ENCODE data around the gene HNRNPA2B1. TPM values are rescaled to one million over a fixed set of nuclear protein-coding genes. Genes with fewer than 3 reads are reported as not detected.
"Not testable (repeated sequence)": the region's sequence is repeated elsewhere in the genome, so short reads cannot be mapped to it uniquely, and the experiment has no call there.

HNRNPA2B1 gene
- total and polyA plus RNA-seq, 4 donors: 165 to 1,155 (median 662) TPM

DNA sequence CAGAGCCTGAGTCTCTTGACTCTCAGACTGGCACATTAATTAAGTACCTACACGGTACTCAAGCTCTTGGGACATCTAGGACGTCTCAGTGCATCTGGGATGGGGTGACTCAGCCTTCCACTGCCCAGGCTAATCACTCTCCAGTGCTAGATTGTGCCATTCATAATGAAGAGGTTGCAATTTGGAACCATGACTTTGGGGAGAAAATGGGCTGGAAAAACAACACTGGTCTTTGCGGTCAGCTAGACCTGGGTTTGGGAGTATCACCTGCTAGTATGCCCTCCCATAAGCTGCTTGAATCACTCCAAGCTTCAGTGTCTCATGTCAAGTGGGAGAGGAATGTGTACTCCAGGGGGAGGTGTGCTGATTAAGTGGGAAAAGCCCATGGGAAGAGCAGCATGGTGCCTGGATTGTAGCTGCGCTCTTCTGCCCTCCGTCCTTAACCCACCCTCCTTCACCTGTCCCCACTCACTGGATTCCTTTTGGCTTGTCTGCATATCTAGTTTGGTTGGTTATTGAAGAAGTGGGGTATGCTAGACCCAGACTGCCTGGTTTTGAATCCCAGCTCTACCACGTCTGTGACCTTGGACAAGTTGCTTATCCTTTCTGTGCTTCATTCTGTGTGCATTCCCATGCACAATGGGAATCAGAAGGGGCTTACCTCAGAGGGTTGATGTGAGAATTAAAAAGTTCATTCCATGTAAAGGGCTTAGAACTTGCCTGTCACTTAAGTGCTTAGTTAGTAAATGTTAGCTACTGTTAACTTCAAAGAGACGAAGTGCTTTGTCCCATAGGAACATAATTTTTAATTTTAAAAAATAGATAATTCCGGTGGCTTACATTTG is 44.8 kb downstream of the HNRNPA2B1 start:
- Histone ChIP-seq H3K9me3 (ENCODE audit: control insufficient read depth, insufficient read depth, low read length) (no peaks in the 10 kb centered on the region), H3K36me3 (ENCODE audit: control insufficient read depth, insufficient read depth, low read length) (no peaks in the 10 kb centered on the region), H3K4me3 (ENCODE audit: low read depth, low read length) (no peak overlapping the region), H3K27ac (ENCODE audit: low read depth, low read length) (no peak overlapping the region), H3K27me3 (ENCODE audit: control insufficient read depth, insufficient read depth, low read length) (peaks cover 43% of the 10 kb centered on the region), H3K4me1 (ENCODE audit: control insufficient read depth, insufficient read depth, low read length) (peaks cover 19% of the 10 kb centered on the region)
- DNase-seq (ENCODE audit: low read depth in 4 of 6, low spot score in 6 of 6): no peak
- WGBS (ENCODE audit: insufficient coverage): 79% methylated on average over 2 of the region's 8 CpGs

DNA sequence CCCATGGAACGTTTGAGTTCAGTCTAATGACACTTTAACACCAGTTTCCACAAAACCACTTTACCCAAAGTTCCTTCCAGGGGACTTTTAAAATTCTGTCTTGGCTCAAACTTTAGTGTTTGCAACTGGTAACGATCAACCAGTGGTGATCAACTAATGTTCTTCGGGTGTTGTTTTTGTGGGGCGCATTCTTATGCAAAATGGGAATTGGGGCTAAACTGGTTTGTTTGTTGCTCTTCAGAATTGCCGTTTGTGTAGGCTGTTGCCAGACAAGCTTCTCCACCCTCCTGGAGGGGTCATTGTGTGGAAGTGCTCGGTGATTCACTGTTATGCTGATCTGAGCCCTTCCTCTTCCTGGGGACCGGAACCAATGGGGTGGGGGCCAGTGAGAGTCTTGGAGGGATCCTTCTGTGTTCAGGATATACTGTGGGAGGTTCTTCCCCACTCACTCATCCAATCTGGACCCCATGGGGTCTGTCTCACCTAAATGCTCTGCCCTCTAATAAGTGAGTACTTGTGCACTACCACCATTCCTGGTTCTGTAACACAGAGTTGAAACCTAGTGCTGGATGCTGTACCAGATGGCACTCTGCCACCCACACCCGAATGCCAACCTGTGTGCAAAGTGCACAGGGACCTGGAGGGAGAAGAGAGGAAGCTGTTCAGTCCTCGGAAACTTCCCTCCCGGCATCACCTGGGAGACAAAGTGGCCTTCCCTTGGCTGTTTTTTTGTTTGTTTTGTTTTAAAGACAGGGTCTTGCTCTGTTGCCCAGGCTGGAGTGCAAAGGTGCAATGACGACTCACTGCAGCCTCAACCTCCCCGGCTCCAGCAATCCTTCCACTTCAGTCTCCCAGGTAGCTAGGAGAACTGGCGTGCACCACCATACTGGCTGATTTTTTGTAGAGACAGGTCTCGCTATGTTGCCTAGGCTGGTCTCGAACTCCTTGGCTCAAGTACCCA is 46.4 kb downstream of the HNRNPA2B1 start:
- no peak for DNase-seq (ENCODE audit: low read depth in 4 of 6, low spot score in 6 of 6)
- no peaks in the 10 kb centered on the region for H3K36me3 ChIP-seq (ENCODE audit: control insufficient read depth, insufficient read depth, low read length)
- no peak overlapping the region for H3K27ac ChIP-seq (ENCODE audit: low read depth, low read length)
- no peaks in the 10 kb centered on the region for H3K9me3 ChIP-seq (ENCODE audit: control insufficient read depth, insufficient read depth, low read length)
- H3K4me1 ChIP-seq (ENCODE audit: control insufficient read depth, insufficient read depth, low read length): peaks cover 19% of the 10 kb centered on the region
- no peak overlapping the region for H3K4me3 ChIP-seq (ENCODE audit: low read depth, low read length)
- 82% methylated on average over 6 of the region's 15 CpGs for WGBS (ENCODE audit: insufficient coverage)
- H3K27me3 ChIP-seq (ENCODE audit: control insufficient read depth, insufficient read depth, low read length): peaks cover 45% of the 10 kb centered on the region

DNA sequence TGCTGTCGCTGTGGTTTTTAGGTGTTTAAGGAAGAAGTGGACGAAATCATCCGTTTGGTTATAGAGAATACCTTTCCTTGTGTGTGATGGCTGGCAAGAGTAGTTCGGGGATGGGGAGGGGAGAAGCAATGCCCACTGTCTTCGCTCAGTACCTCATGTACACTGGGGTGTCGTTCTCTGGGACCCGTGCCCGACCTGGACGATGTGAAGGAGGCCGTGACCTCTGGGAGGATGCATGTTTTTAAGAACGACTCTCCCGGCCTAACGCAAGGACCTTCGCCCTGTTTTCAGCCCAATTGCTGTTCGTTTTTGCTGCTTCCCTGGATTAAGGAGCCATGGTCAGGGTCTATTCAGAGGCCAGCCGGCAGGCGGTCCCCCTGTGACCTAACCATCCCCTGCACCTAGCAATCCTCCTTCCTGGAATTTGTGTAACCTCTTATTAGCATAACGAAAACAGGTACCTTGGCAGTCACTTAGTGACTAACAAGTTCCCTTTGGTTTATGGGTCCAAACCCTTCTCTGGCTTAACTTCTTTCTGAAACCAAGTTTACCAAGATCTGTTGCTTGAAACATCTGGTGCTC is 47.2 kb downstream of the HNRNPA2B1 start:
- H3K9me3 ChIP-seq (ENCODE audit: control insufficient read depth, insufficient read depth, low read length): no peaks in the 10 kb centered on the region
- H3K27me3 ChIP-seq (ENCODE audit: control insufficient read depth, insufficient read depth, low read length): peaks cover 44% of the 10 kb centered on the region
- peak overlapping the region; percentile 29 for H3K4me3 ChIP-seq (ENCODE audit: low read depth, low read length)
- no peak overlapping the region for H3K27ac ChIP-seq (ENCODE audit: low read depth, low read length)
- no peak for DNase-seq (ENCODE audit: low read depth in 4 of 6, low spot score in 6 of 6)
- peaks cover 19% of the 10 kb centered on the region for H3K4me1 ChIP-seq (ENCODE audit: control insufficient read depth, insufficient read depth, low read length)
- whole genome bisulfite sequencing (ENCODE audit: insufficient coverage): 17% methylated on average over 16 of the region's 18 CpGs
- no peaks in the 10 kb centered on the region for H3K36me3 ChIP-seq (ENCODE audit: control insufficient read depth, insufficient read depth, low read length)

DNA sequence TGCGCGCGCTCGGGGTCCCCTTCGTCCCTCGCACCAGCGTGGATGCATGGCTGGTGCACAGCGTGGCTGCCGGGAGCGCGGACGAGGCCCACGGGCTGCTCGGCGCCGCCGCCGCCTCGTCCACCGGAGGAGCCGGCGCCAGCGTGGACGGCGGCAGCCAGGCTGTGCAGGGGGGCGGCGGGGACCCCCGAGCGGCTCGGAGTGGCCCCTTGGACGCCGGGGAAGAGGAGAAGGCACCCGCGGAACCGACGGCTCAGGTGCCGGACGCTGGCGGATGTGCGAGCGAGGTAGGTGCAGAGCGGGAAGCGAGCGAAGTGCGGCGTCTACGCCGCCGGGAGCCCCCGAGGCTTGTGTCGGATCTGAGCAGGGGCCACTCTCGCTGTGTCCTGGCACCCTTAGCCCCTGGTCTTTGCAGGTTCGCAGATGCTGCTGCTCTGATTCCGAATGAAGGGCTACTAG is 47.7 kb downstream of the HNRNPA2B1 start:
- H3K36me3 ChIP-seq (ENCODE audit: control insufficient read depth, insufficient read depth, low read length); H3K9me3 ChIP-seq (ENCODE audit: control insufficient read depth, insufficient read depth, low read length); H3K27ac ChIP-seq (ENCODE audit: low read depth, low read length): not testable (repeated sequence)
- peak in 1 of 6 donors; percentile 55 for DNase-seq (ENCODE audit: low read depth in 4 of 6, low spot score in 6 of 6)
- peaks cover 19% of the 10 kb centered on the region for H3K4me1 ChIP-seq (ENCODE audit: control insufficient read depth, insufficient read depth, low read length)
- peak overlapping the region; percentile 29 for H3K4me3 ChIP-seq (ENCODE audit: low read depth, low read length)
- 2% methylated on average over 51 of the region's 54 CpGs for WGBS (ENCODE audit: insufficient coverage)
- peaks cover 42% of the 10 kb centered on the region for H3K27me3 ChIP-seq (ENCODE audit: control insufficient read depth, insufficient read depth, low read length)

DNA sequence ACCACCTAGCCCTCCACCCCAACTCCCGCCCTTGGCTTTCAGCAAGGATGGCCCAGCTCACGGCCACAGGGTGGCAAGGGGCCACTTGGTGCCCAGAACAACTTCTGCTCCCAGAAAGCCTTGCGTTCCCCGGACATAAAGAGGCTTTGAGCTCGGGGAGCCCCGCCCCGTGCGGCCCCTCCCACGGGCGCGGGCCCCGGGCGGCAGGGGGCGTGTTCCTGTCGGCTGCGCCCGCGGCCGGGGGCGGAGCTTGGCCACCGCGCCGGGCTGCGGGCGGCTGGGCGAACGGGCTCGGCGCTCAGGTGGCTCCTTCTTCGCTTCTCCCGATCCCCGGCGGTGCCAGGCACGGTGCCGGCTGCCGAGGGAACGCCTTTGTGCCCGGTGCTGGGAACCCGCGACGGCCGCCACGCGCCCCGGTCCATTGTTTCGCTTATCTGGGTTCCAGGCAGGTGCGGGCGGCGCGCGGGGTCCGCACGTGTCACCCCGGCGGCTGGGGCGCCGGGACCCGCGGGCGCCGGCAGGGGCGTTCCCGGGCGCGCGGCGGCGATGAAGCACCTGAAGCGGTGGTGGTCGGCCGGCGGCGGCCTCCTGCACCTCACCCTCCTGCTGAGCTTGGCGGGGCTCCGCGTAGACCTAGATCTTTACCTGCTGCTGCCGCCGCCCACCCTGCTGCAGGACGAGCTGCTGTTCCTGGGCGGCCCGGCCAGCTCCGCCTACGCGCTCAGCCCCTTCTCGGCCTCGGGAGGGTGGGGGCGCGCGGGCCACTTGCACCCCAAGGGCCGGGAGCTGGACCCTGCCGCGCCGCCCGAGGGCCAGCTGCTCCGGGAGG is 48.4 kb downstream of the HNRNPA2B1 start, which contains the start of gene NFE2L3:
Gene NFE2L3, plus strand, starts transcription at position 246 of the 829 bp plus-strand sequence. Its CDS starts 301 bp downstream, at position 547.
- H3K27me3 ChIP-seq (ENCODE audit: control insufficient read depth, insufficient read depth, low read length): peaks cover 42% of the 10 kb centered on the region
- no peak within 1 kb of the TSS for H3K27ac ChIP-seq (ENCODE audit: low read depth, low read length)
- H3K36me3 ChIP-seq (ENCODE audit: control insufficient read depth, insufficient read depth, low read length): no peaks in the 10 kb centered on the region
- DNase-seq (ENCODE audit: low read depth in 4 of 6, low spot score in 6 of 6): peak in 4 of 6 donors; percentile 22 to 83 (median 53)
- H3K4me1 ChIP-seq (ENCODE audit: control insufficient read depth, insufficient read depth, low read length): peaks cover 19% of the 10 kb centered on the region
- under 1% methylated on average over 95 of the region's 95 CpGs for WGBS (ENCODE audit: insufficient coverage)
- peak within 1 kb of the TSS; percentile 29 for H3K4me3 ChIP-seq (ENCODE audit: low read depth, low read length)
- no peaks in the 10 kb centered on the region for H3K9me3 ChIP-seq (ENCODE audit: control insufficient read depth, insufficient read depth, low read length)

DNA sequence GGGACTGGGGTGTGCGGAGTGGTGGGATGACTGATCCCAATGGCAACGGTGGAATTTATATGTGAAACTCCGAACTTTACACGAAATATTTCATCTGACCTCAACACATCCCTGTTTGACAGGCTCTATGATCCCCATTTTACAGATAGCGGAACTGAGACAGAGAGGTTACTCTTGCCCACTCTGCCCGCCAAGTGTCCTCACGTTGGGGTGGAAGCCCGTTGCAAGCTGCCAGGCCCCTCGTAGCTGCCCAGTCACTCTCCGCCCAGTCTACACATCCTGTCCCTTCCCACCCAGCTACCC is 48.9 kb downstream of the HNRNPA2B1 start:
- H3K36me3 ChIP-seq (ENCODE audit: control insufficient read depth, insufficient read depth, low read length): no peaks in the 10 kb centered on the region
- WGBS (ENCODE audit: insufficient coverage): 78% methylated on average over 8 of the region's 10 CpGs
- peaks cover 19% of the 10 kb centered on the region for H3K4me1 ChIP-seq (ENCODE audit: control insufficient read depth, insufficient read depth, low read length)
- H3K9me3 ChIP-seq (ENCODE audit: control insufficient read depth, insufficient read depth, low read length): no peaks in the 10 kb centered on the region
- H3K4me3 ChIP-seq (ENCODE audit: low read depth, low read length): no peak overlapping the region
- H3K27ac ChIP-seq (ENCODE audit: low read depth, low read length): no peak overlapping the region
- no peak for DNase-seq (ENCODE audit: low read depth in 4 of 6, low spot score in 6 of 6)
- H3K27me3 ChIP-seq (ENCODE audit: control insufficient read depth, insufficient read depth, low read length): peaks cover 42% of the 10 kb centered on the region

DNA sequence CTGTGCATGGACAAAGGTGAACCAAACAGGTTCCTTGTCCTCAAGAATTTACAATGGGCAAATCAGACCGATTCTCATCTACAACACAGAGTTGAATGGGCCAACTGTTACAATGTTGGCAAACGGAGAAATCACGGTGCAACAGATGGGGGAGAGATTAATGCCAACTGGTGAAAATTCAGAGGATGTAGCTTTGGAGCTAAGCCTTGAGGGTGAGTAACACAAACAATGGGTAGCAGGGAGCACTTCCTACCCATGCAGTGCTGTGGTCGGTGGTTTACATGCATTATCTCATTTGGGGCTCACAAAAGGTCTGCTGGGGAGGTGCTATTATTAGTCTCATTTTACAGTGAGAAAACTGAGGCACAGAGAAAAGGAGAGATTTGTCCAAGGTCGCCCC is 49.5 kb downstream of the HNRNPA2B1 start:
- Histone ChIP-seq H3K9me3 (ENCODE audit: control insufficient read depth, insufficient read depth, low read length) (no peaks in the 10 kb centered on the region), H3K4me3 (ENCODE audit: low read depth, low read length) (no peak overlapping the region), H3K36me3 (ENCODE audit: control insufficient read depth, insufficient read depth, low read length) (no peaks in the 10 kb centered on the region), H3K27me3 (ENCODE audit: control insufficient read depth, insufficient read depth, low read length) (peaks cover 42% of the 10 kb centered on the region), H3K4me1 (ENCODE audit: control insufficient read depth, insufficient read depth, low read length) (peaks cover 19% of the 10 kb centered on the region), H3K27ac (ENCODE audit: low read depth, low read length) (no peak overlapping the region)
- DNase-seq (ENCODE audit: low read depth in 4 of 6, low spot score in 6 of 6): peak in 1 of 6 donors; percentile 56
- WGBS (ENCODE audit: insufficient coverage): 75% methylated on average over 4 of the region's 5 CpGs

DNA sequence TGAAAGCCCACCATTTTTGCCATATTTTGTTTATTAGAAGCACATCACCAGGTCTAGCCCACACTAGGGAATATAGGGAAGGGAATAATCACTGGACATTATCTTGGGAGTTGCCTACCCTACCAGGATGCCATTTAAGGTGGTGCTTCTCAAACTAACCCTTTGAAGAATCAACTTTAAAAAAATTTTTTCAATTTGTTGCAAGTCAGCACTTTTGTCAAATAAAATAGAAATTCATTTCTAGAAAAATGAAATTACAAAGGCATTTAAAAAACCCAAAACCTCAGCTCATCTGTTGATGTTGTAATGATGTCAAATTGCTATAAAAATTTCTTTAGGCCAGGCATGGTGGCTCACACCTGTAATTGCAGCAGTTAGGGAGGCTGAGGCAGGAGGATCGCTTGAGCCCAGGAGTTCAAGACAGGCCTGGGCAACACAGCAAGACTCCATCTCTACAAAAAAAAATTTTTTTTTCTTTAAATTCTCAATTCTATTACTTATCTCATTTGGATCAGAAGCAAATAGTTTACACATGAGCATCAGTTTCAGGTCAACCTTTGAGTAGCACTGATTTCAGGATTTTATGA is 51.1 kb downstream of the HNRNPA2B1 start:
- Histone ChIP-seq H3K9me3 (ENCODE audit: control insufficient read depth, insufficient read depth, low read length) (no peaks in the 10 kb centered on the region), H3K27me3 (ENCODE audit: control insufficient read depth, insufficient read depth, low read length) (peaks cover 31% of the 10 kb centered on the region), H3K36me3 (ENCODE audit: control insufficient read depth, insufficient read depth, low read length) (no peaks in the 10 kb centered on the region), H3K4me3 (ENCODE audit: low read depth, low read length) (no peak overlapping the region), H3K4me1 (ENCODE audit: control insufficient read depth, insufficient read depth, low read length) (peaks cover 19% of the 10 kb centered on the region), H3K27ac (ENCODE audit: low read depth, low read length) (no peak overlapping the region)
- WGBS (ENCODE audit: insufficient coverage): no CpG with 5 or more reads among the region's 1 CpG
- DNase-seq (ENCODE audit: low read depth in 4 of 6, low spot score in 6 of 6): no peak

All from spinal cord (tissue), 10 donors.